Measurements from ENCODE around the gene TMEM242. TPM values are rescaled to one million over a fixed set of nuclear protein-coding genes. Genes with fewer than 3 reads are reported as not detected.

The TMEM242 gene
- total RNA-seq, 2 donors from 2014 or later = 10.8 to 11.7 TPM

DNA sequence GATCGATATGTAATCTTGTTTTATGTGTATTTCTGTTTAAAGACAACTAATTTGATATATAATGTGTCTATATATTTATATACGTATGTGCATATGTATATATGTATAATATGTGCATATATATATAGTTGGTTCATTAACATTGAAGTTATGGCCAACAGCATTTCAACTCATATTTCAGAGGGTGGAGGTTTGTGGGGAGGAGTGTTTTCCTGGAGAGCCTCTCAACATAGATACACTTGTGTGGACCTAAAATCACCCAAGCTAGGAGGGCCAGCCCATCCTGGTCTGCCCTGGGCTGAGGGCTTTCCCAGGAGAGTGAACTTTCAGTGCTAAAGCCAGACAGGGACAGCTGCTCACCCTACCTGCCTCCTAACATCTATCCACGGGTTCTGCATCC, 68.8 kb downstream of the TMEM242 start:
- TF ChIP-seq, protein P1, sequence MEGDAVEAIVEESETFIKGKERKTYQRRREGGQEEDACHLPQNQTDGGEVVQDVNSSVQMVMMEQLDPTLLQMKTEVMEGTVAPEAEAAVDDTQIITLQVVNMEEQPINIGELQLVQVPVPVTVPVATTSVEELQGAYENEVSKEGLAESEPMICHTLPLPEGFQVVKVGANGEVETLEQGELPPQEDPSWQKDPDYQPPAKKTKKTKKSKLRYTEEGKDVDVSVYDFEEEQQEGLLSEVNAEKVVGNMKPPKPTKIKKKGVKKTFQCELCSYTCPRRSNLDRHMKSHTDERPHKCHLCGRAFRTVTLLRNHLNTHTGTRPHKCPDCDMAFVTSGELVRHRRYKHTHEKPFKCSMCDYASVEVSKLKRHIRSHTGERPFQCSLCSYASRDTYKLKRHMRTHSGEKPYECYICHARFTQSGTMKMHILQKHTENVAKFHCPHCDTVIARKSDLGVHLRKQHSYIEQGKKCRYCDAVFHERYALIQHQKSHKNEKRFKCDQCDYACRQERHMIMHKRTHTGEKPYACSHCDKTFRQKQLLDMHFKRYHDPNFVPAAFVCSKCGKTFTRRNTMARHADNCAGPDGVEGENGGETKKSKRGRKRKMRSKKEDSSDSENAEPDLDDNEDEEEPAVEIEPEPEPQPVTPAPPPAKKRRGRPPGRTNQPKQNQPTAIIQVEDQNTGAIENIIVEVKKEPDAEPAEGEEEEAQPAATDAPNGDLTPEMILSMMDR (conservative IDR thresholded peaks at IDR 0.05) = no peak
- Histone ChIP-seq H3K4me1 (ENCODE audit: control insufficient read depth, insufficient read depth, low read length) (no peaks in the 10 kb centered on the region), H3K4me3 (ENCODE audit: low read length) (no peak overlapping the region), H3K27me3 (ENCODE audit: control insufficient read depth, insufficient read depth, low read length, poor library complexity, severe bottlenecking) (no peaks in the 10 kb centered on the region), H3K9ac (ENCODE audit: extremely low read depth, low read length, poor library complexity, severe bottlenecking) (no peak overlapping the region), H3K27ac (ENCODE audit: low read depth, low read length) (no peak overlapping the region), H3K36me3 (ENCODE audit: control insufficient read depth, insufficient read depth, low read length) (no peaks in the 10 kb centered on the region), H3K9me3 (ENCODE audit: control insufficient read depth, low read length) (no peaks in the 10 kb centered on the region)
- Mint-ChIP-seq H3K27ac (no peak overlapping the region), H3K4me1 (no peaks in the 10 kb centered on the region), H3K4me3 (no peak overlapping the region), H3K36me3 (ENCODE audit: low read depth) (no peaks in the 10 kb centered on the region), H3K9me3 (no peaks in the 10 kb centered on the region), H3K27me3 (ENCODE audit: insufficient read depth) (peaks cover 6% of the 10 kb centered on the region)
- DNase-seq = no peak
- 86 to 100% methylated on average over 1 of the region's 3 CpGs for WGBS, 2 experiments (ENCODE audit: insufficient coverage in 1 of 2, insufficient read length in 1 of 2)

DNA sequence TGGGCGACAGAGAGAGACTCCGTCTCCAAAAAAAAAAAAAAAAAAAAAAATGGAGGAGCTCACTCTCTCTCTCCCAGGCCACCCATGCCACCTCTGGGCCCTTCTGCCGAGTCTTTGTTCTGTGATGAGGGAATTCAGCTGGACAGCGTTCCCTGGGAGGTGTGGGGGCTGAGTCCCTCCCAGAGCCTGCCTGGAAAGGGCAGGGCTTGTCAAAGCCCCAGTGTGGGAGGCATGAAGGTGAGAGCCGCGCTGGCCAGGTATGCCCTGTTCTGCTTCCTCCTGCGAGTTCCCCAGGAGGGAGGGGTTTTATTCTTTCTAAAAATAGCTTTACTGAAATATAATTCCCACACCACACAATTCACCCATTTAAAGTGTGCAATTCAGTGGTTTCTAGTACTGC, 69.6 kb downstream of the TMEM242 start:
- Histone ChIP-seq H3K4me1 (ENCODE audit: control insufficient read depth, insufficient read depth, low read length) (no peaks in the 10 kb centered on the region), H3K27me3 (ENCODE audit: control insufficient read depth, insufficient read depth, low read length, poor library complexity, severe bottlenecking) (no peaks in the 10 kb centered on the region), H3K27ac (ENCODE audit: low read depth, low read length) (no peak overlapping the region), H3K36me3 (ENCODE audit: control insufficient read depth, insufficient read depth, low read length) (no peaks in the 10 kb centered on the region), H3K9ac (ENCODE audit: extremely low read depth, low read length, poor library complexity, severe bottlenecking) (no peak overlapping the region), H3K4me3 (ENCODE audit: low read length) (no peak overlapping the region), H3K9me3 (ENCODE audit: control insufficient read depth, low read length) (no peaks in the 10 kb centered on the region)
- no peak for DNase-seq
- Mint-ChIP-seq H3K27me3 (ENCODE audit: insufficient read depth) (peaks cover 9% of the 10 kb centered on the region), H3K4me1 (no peaks in the 10 kb centered on the region), H3K27ac (no peak overlapping the region), H3K4me3 (no peak overlapping the region), H3K36me3 (ENCODE audit: low read depth) (no peaks in the 10 kb centered on the region), H3K9me3 (peaks cover 2% of the 10 kb centered on the region)
- 80 to 87% methylated on average over 1 to 3 of the region's 7 CpGs for WGBS, 2 experiments (ENCODE audit: insufficient coverage in 1 of 2, insufficient read length in 1 of 2)
- TF ChIP-seq, protein P1 (conservative IDR thresholded peaks at IDR 0.05) = no peak

DNA sequence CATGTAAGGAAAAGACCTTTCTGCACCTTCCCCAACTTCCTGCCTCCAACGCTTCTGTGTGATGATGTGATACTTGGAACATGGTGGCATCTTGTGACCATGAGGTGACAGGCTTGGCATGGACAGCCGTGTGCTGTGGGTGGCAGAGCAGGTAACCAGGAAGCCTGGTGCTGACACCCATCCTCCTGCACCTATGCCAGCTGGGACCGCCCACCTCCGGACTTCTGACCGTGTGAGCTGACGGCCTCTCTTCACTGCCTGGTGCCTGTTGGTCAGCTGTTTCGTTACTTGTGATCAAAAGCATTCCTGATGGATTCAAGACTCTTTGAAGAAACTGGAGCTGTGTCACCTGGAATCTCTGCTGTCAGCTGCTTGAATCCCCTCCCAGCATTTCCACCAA, 70.3 kb downstream of the TMEM242 start:
- H3K27ac Mint-ChIP-seq = no peak overlapping the region
- H3K4me3 ChIP-seq (ENCODE audit: low read length) = no peak overlapping the region
- H3K4me1 Mint-ChIP-seq = no peaks in the 10 kb centered on the region
- WGBS, 2 experiments (ENCODE audit: insufficient coverage in 1 of 2, insufficient read length in 1 of 2) = 84 to 86% methylated on average over 5 to 7 of the region's 7 CpGs
- no peaks in the 10 kb centered on the region for H3K36me3 ChIP-seq (ENCODE audit: control insufficient read depth, insufficient read depth, low read length)
- no peak overlapping the region for H3K27ac ChIP-seq (ENCODE audit: low read depth, low read length)
- H3K36me3 Mint-ChIP-seq (ENCODE audit: low read depth) = no peaks in the 10 kb centered on the region
- no peaks in the 10 kb centered on the region for H3K4me1 ChIP-seq (ENCODE audit: control insufficient read depth, insufficient read depth, low read length)
- TF ChIP-seq, protein P1 (conservative IDR thresholded peaks at IDR 0.05) = no peak
- no peak overlapping the region for H3K9ac ChIP-seq (ENCODE audit: extremely low read depth, low read length, poor library complexity, severe bottlenecking)
- DNase-seq = no peak
- peaks cover 9% of the 10 kb centered on the region for H3K27me3 Mint-ChIP-seq (ENCODE audit: insufficient read depth)
- H3K9me3 ChIP-seq (ENCODE audit: control insufficient read depth, low read length) = no peaks in the 10 kb centered on the region
- H3K4me3 Mint-ChIP-seq = no peak overlapping the region
- peaks cover 7% of the 10 kb centered on the region for H3K9me3 Mint-ChIP-seq
- no peaks in the 10 kb centered on the region for H3K27me3 ChIP-seq (ENCODE audit: control insufficient read depth, insufficient read depth, low read length, poor library complexity, severe bottlenecking)
